ENCODE results near the gene TNNT3.

The TNNT3 gene

DNA sequence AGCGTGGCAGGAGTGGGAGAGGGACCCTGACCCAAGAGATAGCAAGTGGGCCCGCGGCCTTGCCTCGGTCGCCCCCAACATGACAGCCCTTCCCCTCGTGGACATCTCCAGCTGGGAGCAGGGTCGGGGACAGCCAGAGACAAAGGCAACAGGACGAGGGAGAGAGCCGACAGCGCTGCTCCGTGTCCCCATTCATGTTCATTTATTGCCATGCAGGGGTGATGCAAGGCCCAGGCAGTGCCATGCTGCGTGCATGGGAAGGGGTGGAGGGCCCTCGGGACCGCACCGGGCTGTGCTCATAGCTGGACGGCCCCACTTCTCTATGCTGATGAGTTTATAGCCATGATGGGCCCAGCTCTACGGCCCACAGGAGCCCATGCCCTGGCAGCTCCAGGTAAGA, 40.3 kb downstream of the TNNT3 start:
- H3K36me3 Mint-ChIP-seq (ENCODE audit: insufficient read depth), result no peaks in the 10 kb centered on the region
- H3K4me3 Mint-ChIP-seq, result no peak overlapping the region
- no peak overlapping the region for H3K27ac Mint-ChIP-seq (ENCODE audit: low read depth)
- no peak for ATAC-seq (replicated peaks; ENCODE audit: extremely low read depth, poor library complexity, severe bottlenecking)
- H3K4me1 Mint-ChIP-seq, result no peaks in the 10 kb centered on the region
- no peaks in the 10 kb centered on the region for H3K9me3 Mint-ChIP-seq
- no peaks in the 10 kb centered on the region for H3K27me3 Mint-ChIP-seq
- DNase-seq (ENCODE audit: low spot score in 2 of 2), result peak in 1 of 2 donors; percentile 3

DNA sequence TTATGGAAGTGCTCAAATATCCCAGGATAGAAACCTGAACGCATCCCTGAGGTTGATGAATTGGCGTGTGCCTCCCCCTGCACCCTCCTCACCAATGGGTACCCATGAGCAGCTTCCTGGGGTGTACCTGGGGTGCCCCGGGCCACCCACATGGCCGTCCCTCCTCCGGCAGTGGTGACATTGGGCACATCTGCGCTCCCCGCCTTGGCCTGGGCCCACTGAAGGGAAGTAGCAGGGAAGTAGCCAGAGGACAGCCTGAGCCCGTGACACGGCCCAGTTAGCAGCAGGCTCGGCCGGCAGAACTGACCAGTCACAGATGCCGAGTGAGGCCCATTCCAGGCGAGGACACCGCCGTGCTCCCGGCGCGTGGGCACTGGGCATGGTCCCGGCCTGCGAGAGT, 44.4 kb downstream of the TNNT3 start:
- Mint-ChIP-seq H3K27me3 (no peaks in the 10 kb centered on the region), H3K27ac (ENCODE audit: low read depth) (no peak overlapping the region), H3K36me3 (ENCODE audit: insufficient read depth) (no peaks in the 10 kb centered on the region), H3K4me3 (no peak overlapping the region), H3K4me1 (no peaks in the 10 kb centered on the region), H3K9me3 (no peaks in the 10 kb centered on the region)
- DNase-seq (ENCODE audit: low spot score in 2 of 2) (peak in 1 of 2 donors; percentile 6), ATAC-seq (replicated peaks; ENCODE audit: extremely low read depth, poor library complexity, severe bottlenecking) (no peak)

GRCh38 chr11:1964348-1964747, 44.8 kb downstream of the TNNT3 start:
- DNase-seq (ENCODE audit: low spot score in 2 of 2), result no peak
- Mint-ChIP-seq H3K27ac (ENCODE audit: low read depth) (no peak overlapping the region), H3K27me3 (no peaks in the 10 kb centered on the region), H3K9me3 (no peaks in the 10 kb centered on the region), H3K36me3 (ENCODE audit: insufficient read depth) (no peaks in the 10 kb centered on the region), H3K4me1 (no peaks in the 10 kb centered on the region), H3K4me3 (no peak overlapping the region)
- ATAC-seq (replicated peaks; ENCODE audit: extremely low read depth, poor library complexity, severe bottlenecking), result no peak

GRCh38 chr11:1964955-1965354, 45.5 kb downstream of the TNNT3 start:
- ATAC-seq (replicated peaks; ENCODE audit: extremely low read depth, poor library complexity, severe bottlenecking) (no peak), DNase-seq (ENCODE audit: low spot score in 2 of 2) (no peak)
- no peaks in the 10 kb centered on the region for H3K9me3 Mint-ChIP-seq
- no peak overlapping the region for H3K27ac Mint-ChIP-seq (ENCODE audit: low read depth)
- no peak overlapping the region for H3K4me3 Mint-ChIP-seq
- no peaks in the 10 kb centered on the region for H3K27me3 Mint-ChIP-seq
- no peaks in the 10 kb centered on the region for H3K36me3 Mint-ChIP-seq (ENCODE audit: insufficient read depth)
- no peaks in the 10 kb centered on the region for H3K4me1 Mint-ChIP-seq

GRCh38 chr11:1966531-1966930, 47.0 kb downstream of the TNNT3 start:
- Mint-ChIP-seq H3K4me1 (no peaks in the 10 kb centered on the region), H3K4me3 (no peak overlapping the region), H3K27ac (ENCODE audit: low read depth) (no peak overlapping the region), H3K36me3 (ENCODE audit: insufficient read depth) (no peaks in the 10 kb centered on the region), H3K27me3 (no peaks in the 10 kb centered on the region), H3K9me3 (no peaks in the 10 kb centered on the region)
- no peak for DNase-seq (ENCODE audit: low spot score in 2 of 2)
- no peak for ATAC-seq (replicated peaks; ENCODE audit: extremely low read depth, poor library complexity, severe bottlenecking)

- Mint-ChIP-seq H3K4me3 (no peak overlapping the region), H3K27me3 (no peaks in the 10 kb centered on the region), H3K4me1 (no peaks in the 10 kb centered on the region), H3K9me3 (no peaks in the 10 kb centered on the region), H3K36me3 (ENCODE audit: insufficient read depth) (no peaks in the 10 kb centered on the region), H3K27ac (ENCODE audit: low read depth) (no peak overlapping the region)
- ATAC-seq (replicated peaks; ENCODE audit: extremely low read depth, poor library complexity, severe bottlenecking) (no peak), DNase-seq (ENCODE audit: low spot score in 2 of 2) (no peak)
Measured at GRCh38 chr11:1967641-1968225, 48.2 kb downstream of the TNNT3 start.

DNA sequence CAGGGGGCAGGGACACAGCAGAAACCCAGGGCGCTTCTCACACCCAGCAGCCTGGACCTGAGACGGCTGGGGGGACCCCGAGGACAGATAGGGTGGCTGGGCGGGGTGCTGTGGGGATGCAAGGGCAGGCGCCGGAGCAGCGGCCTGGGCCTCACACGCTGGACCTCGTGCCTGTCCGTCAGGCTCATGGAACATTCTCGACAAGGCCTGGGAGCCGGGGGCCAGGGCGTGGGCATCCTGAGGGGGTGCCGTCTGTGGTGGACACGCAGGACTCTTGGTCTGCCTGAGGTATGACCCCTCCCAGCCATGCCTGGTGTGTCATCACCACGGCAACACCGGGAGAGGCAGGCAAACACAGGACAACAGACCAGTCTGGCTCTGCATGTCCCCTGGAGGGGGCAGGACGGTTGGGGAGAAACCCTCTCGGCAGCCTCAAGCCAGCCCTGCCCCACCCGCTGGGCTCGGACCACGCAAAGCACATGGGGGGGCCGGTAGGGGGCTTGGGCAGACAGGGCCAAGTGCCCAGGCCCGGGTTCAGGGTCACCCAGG, 49.0 kb downstream of the TNNT3 start:
- Mint-ChIP-seq H3K9me3 (no peaks in the 10 kb centered on the region), H3K36me3 (ENCODE audit: insufficient read depth) (no peaks in the 10 kb centered on the region), H3K4me3 (no peak overlapping the region), H3K4me1 (no peaks in the 10 kb centered on the region), H3K27ac (ENCODE audit: low read depth) (no peak overlapping the region), H3K27me3 (no peaks in the 10 kb centered on the region)
- ATAC-seq (replicated peaks; ENCODE audit: extremely low read depth, poor library complexity, severe bottlenecking), result no peak
- no peak for DNase-seq (ENCODE audit: low spot score in 2 of 2)

DNA sequence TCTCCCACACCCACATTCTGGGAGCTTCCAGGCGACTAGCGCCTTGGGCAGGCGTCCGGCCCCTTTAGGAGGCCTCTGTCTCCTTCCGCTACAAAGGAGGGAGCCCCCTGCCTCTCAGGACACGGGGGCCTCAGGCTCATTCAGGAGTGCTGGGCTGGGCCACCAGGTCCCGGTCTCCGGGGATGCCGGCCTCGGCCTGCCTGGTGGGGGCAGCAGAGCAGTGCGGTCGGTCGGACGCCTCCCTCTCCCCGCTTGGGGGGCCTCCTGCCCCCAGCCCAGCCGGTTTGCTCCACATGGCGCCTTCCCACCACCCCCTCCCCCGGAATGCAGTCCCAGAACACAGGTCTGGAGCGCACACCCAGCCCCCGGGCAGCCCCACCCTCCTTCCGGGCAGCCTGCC, 49.5 kb downstream of the TNNT3 start:
- ATAC-seq (replicated peaks; ENCODE audit: extremely low read depth, poor library complexity, severe bottlenecking) (no peak), DNase-seq (ENCODE audit: low spot score in 2 of 2) (no peak)
- H3K4me3 Mint-ChIP-seq, result no peak overlapping the region
- H3K27ac Mint-ChIP-seq (ENCODE audit: low read depth), result no peak overlapping the region
- no peaks in the 10 kb centered on the region for H3K9me3 Mint-ChIP-seq
- H3K27me3 Mint-ChIP-seq, result no peaks in the 10 kb centered on the region
- no peaks in the 10 kb centered on the region for H3K4me1 Mint-ChIP-seq
- no peaks in the 10 kb centered on the region for H3K36me3 Mint-ChIP-seq (ENCODE audit: insufficient read depth)

DNA sequence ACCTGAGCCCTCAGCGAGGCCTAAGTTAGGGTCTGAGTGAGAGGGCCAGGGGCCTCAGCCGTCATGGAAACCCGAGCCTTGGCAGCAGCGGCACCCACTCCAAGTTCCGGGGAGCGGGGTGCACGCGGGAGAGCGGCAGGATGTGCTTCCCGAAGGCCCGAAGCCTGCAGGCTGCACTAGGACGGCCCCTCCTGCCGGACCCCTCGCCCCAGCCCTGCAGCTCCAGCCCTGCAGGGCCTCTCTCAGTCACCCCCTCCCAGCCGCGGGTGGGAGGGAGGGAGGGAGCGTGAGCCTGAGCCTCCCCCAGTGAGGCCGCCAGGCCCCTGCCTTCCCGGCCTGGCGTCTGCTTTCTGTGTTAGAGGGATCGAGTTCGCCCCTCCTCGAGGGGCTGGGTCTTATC, 50.3 kb downstream of the TNNT3 start:
- Mint-ChIP-seq H3K4me1 (no peaks in the 10 kb centered on the region), H3K27me3 (no peaks in the 10 kb centered on the region), H3K9me3 (no peaks in the 10 kb centered on the region), H3K27ac (ENCODE audit: low read depth) (no peak overlapping the region), H3K4me3 (no peak overlapping the region), H3K36me3 (ENCODE audit: insufficient read depth) (no peaks in the 10 kb centered on the region)
- DNase-seq (ENCODE audit: low spot score in 2 of 2) (no peak), ATAC-seq (replicated peaks; ENCODE audit: extremely low read depth, poor library complexity, severe bottlenecking) (no peak)

DNA sequence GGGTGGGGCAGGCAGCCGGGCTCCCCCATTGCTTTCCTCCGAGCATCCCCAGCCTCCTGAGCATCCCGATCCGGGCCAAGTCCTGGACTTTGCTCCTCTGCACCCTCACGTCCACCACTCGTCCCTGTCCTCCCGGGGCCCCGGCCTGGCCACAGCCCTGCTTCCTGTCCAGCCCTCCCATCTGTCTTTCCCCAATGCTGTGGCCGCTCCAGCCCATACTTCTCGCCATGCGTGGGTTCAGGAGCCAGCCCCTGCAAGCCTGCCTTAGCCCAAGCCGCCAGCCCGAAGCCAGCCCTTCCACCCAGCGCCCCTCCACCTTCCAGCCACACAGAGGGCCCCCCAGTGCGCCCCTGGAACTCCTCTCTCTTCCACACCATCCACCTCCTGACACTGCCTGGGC, 51.5 kb downstream of the TNNT3 start:
- H3K4me1 Mint-ChIP-seq, result no peaks in the 10 kb centered on the region
- no peaks in the 10 kb centered on the region for H3K27me3 Mint-ChIP-seq
- H3K27ac Mint-ChIP-seq (ENCODE audit: low read depth), result no peak overlapping the region
- no peak overlapping the region for H3K4me3 Mint-ChIP-seq
- no peaks in the 10 kb centered on the region for H3K9me3 Mint-ChIP-seq
- DNase-seq (ENCODE audit: low spot score in 2 of 2) (no peak), ATAC-seq (replicated peaks; ENCODE audit: extremely low read depth, poor library complexity, severe bottlenecking) (no peak)
- H3K36me3 Mint-ChIP-seq (ENCODE audit: insufficient read depth), result no peaks in the 10 kb centered on the region

- H3K27ac Mint-ChIP-seq (ENCODE audit: low read depth), result no peak overlapping the region
- no peaks in the 10 kb centered on the region for H3K9me3 Mint-ChIP-seq
- no peaks in the 10 kb centered on the region for H3K27me3 Mint-ChIP-seq
- DNase-seq (ENCODE audit: low spot score in 2 of 2), result no peak
- H3K4me3 Mint-ChIP-seq, result no peak overlapping the region
- H3K4me1 Mint-ChIP-seq, result no peaks in the 10 kb centered on the region
- ATAC-seq (replicated peaks; ENCODE audit: extremely low read depth, poor library complexity, severe bottlenecking), result no peak
- no peaks in the 10 kb centered on the region for H3K36me3 Mint-ChIP-seq (ENCODE audit: insufficient read depth)
Measured at GRCh38 chr11:1975185-1975584, 55.7 kb downstream of the TNNT3 start.

DNA sequence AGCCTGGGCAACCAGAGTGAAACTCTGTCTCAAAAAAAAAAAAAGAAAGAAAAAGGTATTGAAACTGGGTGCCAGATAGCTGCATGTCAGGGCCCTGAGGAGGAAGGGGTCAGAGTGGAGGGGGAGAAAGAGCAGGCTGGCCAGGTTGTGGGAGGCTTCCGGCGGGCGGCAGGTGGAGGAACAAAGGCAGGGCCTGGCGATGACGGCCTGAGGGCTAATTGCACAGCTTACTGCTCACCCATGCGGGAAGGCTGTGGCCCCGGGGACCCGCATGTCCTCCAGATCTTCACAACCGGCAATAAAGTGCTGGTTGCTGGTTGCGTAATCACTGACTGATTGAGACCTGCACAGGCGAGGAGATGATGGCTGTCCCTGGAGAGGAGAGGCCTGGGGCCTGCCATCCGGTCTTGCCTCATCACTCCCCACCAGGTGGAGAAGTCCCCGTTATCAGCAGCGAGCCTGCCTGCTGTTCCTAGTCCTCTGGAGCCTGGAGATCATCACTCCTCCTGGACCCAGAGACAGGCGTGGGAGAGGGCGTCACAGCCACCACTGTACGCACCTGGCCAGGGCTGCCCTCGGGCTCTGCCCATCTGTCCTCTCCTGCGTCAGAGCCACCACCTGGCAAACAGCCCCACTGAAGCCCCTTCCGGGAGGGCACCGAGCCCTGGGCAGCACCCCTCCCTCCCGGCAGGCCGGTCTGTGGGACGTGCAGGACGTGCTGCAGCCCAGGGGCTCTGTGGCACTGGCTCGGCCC, 59.4 kb downstream of the TNNT3 start:
- Mint-ChIP-seq H3K36me3 (ENCODE audit: insufficient read depth) (no peaks in the 10 kb centered on the region), H3K27ac (ENCODE audit: low read depth) (no peak overlapping the region), H3K4me1 (no peaks in the 10 kb centered on the region), H3K27me3 (no peaks in the 10 kb centered on the region), H3K9me3 (no peaks in the 10 kb centered on the region), H3K4me3 (no peak overlapping the region)
- ATAC-seq (replicated peaks; ENCODE audit: extremely low read depth, poor library complexity, severe bottlenecking) (no peak), DNase-seq (ENCODE audit: low spot score in 2 of 2) (no peak)

GRCh38 chr11:1979607-1980006, 60.1 kb downstream of the TNNT3 start:
- no peak overlapping the region for H3K27ac Mint-ChIP-seq (ENCODE audit: low read depth)
- no peaks in the 10 kb centered on the region for H3K9me3 Mint-ChIP-seq
- H3K27me3 Mint-ChIP-seq, result no peaks in the 10 kb centered on the region
- H3K4me3 Mint-ChIP-seq, result no peak overlapping the region
- no peaks in the 10 kb centered on the region for H3K36me3 Mint-ChIP-seq (ENCODE audit: insufficient read depth)
- H3K4me1 Mint-ChIP-seq, result no peaks in the 10 kb centered on the region
- DNase-seq (ENCODE audit: low spot score in 2 of 2) (no peak), ATAC-seq (replicated peaks; ENCODE audit: extremely low read depth, poor library complexity, severe bottlenecking) (no peak)
